SK-MEL-5 (cell line): ENCODE results near the gene MSRB3. TPM values are rescaled to one million over a fixed set of nuclear protein-coding genes. Genes with fewer than 3 reads are reported as not detected.

ENCODE experiments used
- total RNA-seq: library from RNA; depleted of rRNA; stranded (reverse); fragments of >200 nt; shearing (Covaris generic); gene quantifications from 2 replicates; pipeline ENCODE4 v1.2.3, GENCODE V29; 2014; rRNA removed

Gene MSRB3
- total RNA-seq, 1 experiment from 2014 or later, result 7.8 TPM

Other genes with a start within 250 kb of the MSRB3 start
- not detected in 2 replicates for gene WIF1, start 157.4 kb upstream of the MSRB3 start, total RNA-seq
- 20.7 and 22.2 TPM in 2 replicates for gene LEMD3, start 109.1 kb upstream of the MSRB3 start, total RNA-seq